Spleen (tissue), 7 donors: ENCODE results near the gene EEF2K.

Experiments used
- CTCF ChIP-seq, 11 experiments: fragments of 200-600 bp in 7 of 11; fragments of 450-650 bp in 4 of 11; sonication (generic) in 4 of 11; IDR thresholded peaks in 8 of 11; conservative IDR thresholded peaks in 3 of 11; 1 replicate in 7 of 11; 2 replicates in 4 of 11; pipeline versions ENCODE4 v1.4.0 to v1.8.0; 2016 to 2021; ENCODE audit warnings: antibody characterized with exemption in 11 of 11, inconsistent platforms in 4 of 11, mild to moderate bottlenecking in 1 of 11
- POLR2A ChIP-seq, 3 donors: fragments of 450-650 bp; IDR thresholded peaks; one replicate each; pipeline ENCODE4 v1.5.1; 2017; ENCODE audit warnings: antibody characterized with exemption in 3 of 3, mild to moderate bottlenecking in 1 of 3
- POLR2AphosphoS5 ChIP-seq, 3 donors: sonication (generic); formaldehyde crosslinking; IDR thresholded peaks; one replicate each; pipeline ENCODE4 v1.5.1; 2017; ENCODE audit warnings: antibody characterized with exemption in 3 of 3
- donor health status: DM: no; HTN: no; CAD: no; lungs with moderate emphysema.
- donor health status: DM: no; HTN: no; CAD: no.
- donor health status: DM: no; HTN: no; CAD: no.

GRCh38 chr16:22202261-22202637 lies 3.8 kb upstream of the EEF2K start:
- TF ChIP-seq POLR2AphosphoS5 (IDR thresholded peaks at IDR 0.05) (no peak), POLR2A (IDR thresholded peaks at IDR 0.05) (no peak), CTCF (IDR thresholded peaks at IDR 0.05 in 8 of 11, conservative IDR thresholded peaks at IDR 0.05 in 3 of 11) (no peak)
